ENCODE data around the gene IL1RN.

DNA sequence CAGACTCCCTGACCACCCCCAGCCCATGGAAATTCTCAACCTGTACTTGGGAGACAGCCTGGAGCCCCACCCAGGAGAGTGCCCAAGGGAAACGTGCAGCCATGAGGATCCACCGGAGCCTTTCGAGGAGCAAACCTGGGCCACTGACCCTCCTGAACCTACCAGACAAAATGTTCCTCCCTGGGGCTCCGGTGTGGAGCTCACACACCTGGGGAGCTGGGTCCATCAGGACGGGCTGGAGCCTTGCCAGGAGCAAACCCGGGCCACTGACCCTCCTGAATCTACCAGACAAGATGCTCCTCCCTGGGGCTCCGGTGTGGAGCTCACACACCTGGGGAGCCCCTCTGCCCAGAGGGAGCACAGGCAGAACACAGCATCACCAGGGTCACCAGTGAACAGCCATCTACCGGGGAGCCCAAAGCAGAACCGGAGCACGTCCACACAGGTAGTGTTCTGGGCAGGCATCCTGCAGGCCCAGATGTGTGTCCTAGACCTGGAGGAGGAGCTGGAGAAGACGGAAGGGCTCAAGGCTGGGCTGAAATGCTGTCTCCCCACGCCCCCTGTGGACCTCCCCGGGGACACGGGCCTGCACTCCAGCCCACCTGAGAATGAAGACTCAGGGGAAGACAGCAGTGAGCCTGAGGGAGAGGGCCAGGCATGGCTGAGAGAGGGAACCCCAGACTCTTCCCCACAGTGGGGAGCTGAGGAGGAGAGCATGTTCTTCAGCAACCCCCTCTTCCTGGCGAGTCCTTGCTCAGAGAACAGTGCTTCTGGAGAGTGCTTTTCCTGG is 55.3 kb downstream of the IL1RN start:
- TF ChIP-seq POLR2A (IDR thresholded peaks at IDR 0.05) (no peak), CTCF (IDR thresholded peaks at IDR 0.05) (no peak)

Data from thyroid gland (tissue), 4 donors.